Spleen (tissue), 11 donors: ENCODE data around the gene PFKP. TPM values are rescaled to one million over a fixed set of nuclear protein-coding genes. Genes with fewer than 3 reads are reported as not detected.
"Not testable (repeated sequence)": the region's sequence is repeated elsewhere in the genome, so short reads cannot be mapped to it uniquely, and the experiment has no call there.

Experiments
- DNase-seq: peaks from one replicate; pipeline ENCODE4 v3.0.0-alpha.2; 2020
- H3K27ac ChIP-seq, 8 donors: fragments of 200-600 bp; sonication (generic) in 7 of 8; 1 replicate in 4 of 8; 2 replicates in 4 of 8; pipeline versions ENCODE4 v1.5.0 to v1.8.0; 2016 to 2021; ENCODE audit warnings: inconsistent platforms in 4 of 8, mild to moderate bottlenecking in 4 of 8, moderate library complexity in 1 of 8
- H3K27me3 ChIP-seq, 7 donors: fragments of 200-600 bp; sonication (generic) in 6 of 7; replicated peaks in 1 of 7; 1 replicate in 4 of 7; 2 replicates in 3 of 7; pipeline versions ENCODE4 v1.5.0 to v1.8.0; 2016 to 2021; ENCODE audit warnings: inconsistent platforms in 3 of 7, mild to moderate bottlenecking in 1 of 7
- H3K36me3 ChIP-seq, 6 donors: fragments of 200-600 bp; sonication (generic) in 5 of 6; 1 replicate in 4 of 6; 2 replicates in 2 of 6; pipeline versions ENCODE4 v1.5.0 to v1.8.0; 2016 to 2021; ENCODE audit warnings: inconsistent platforms in 2 of 6
- H3K4me1 ChIP-seq, 6 donors: fragments of 200-600 bp; sonication (generic) in 5 of 6; 1 replicate in 3 of 6; 2 replicates in 3 of 6; pipeline versions ENCODE4 v1.5.0 to v1.8.0; 2016 to 2021; ENCODE audit warnings: inconsistent platforms in 3 of 6
- H3K4me3 ChIP-seq, 8 donors: fragments of 200-600 bp; sonication (generic) in 7 of 8; 1 replicate in 4 of 8; 2 replicates in 4 of 8; pipeline versions ENCODE4 v1.5.0 to v1.8.0; 2016 to 2021; ENCODE audit warnings: inconsistent platforms in 4 of 8, mild to moderate bottlenecking in 4 of 8, moderate library complexity in 2 of 8
- H3K9me3 ChIP-seq, 8 donors: fragments of 200-600 bp; sonication (generic) in 7 of 8; 1 replicate in 4 of 8; 2 replicates in 4 of 8; pipeline versions ENCODE4 v1.5.0 to v1.8.0; 2016 to 2021; ENCODE audit warnings: inconsistent platforms in 4 of 8
- CTCF ChIP-seq, 11 experiments: fragments of 200-600 bp in 7 of 11; fragments of 450-650 bp in 4 of 11; sonication (generic) in 4 of 11; IDR thresholded peaks in 8 of 11; conservative IDR thresholded peaks in 3 of 11; 1 replicate in 7 of 11; 2 replicates in 4 of 11; pipeline versions ENCODE4 v1.4.0 to v1.8.0; 2016 to 2021; ENCODE audit warnings: antibody characterized with exemption in 11 of 11, inconsistent platforms in 4 of 11, mild to moderate bottlenecking in 1 of 11
- POLR2A ChIP-seq, 3 donors: fragments of 450-650 bp; IDR thresholded peaks; one replicate each; pipeline ENCODE4 v1.5.1; 2017; ENCODE audit warnings: antibody characterized with exemption in 3 of 3, mild to moderate bottlenecking in 1 of 3
- POLR2AphosphoS5 ChIP-seq, 3 donors: sonication (generic); formaldehyde crosslinking; IDR thresholded peaks; one replicate each; pipeline ENCODE4 v1.5.1; 2017; ENCODE audit warnings: antibody characterized with exemption in 3 of 3
- WGBS, 5 donors: extraction: QIAGEN DNeasy Blood & Tissue Kit in 3 of 5; methylation state at CpG; one replicate each; pipeline versions ENCODE4 v1.1.5 to v1.1.7; 2013 to 2018; 5-methylcytosine and 5-hydroxymethylcytosine counted together
- intact Hi-C: fragments of 100-400 bp; cut with DNase I; formaldehyde crosslinking; loops from one replicate; pipeline ENCODE4 v1.15.0; 2023; ENCODE audit warnings: low total_unique reads
- polyA plus RNA-seq, 3 donors: library from polyadenylated mRNA; stranded (reverse); fragments of 200-250 nt; gene quantifications; one replicate each; pipeline ENCODE4 v1.2.1, GENCODE V29; 2013
- total RNA-seq, 7 donors: library from RNA; depleted of rRNA in 3 of 7; stranded (reverse); fragments of >200 nt in 3 of 7; fragmentation: NEBNext Ultra II Directional in 4 of 7; extraction: Animal tissue kit (Norgen Biotek cat#: 25700) in 4 of 7; gene quantifications; one replicate each; pipeline versions ENCODE4 v1.1.0 to v1.2.1, GENCODE V29; 2016 to 2021
- donor health status: healthy with polysubstance abuse.
- donor health status: DM: no; HTN: no; CAD: no; lungs with moderate emphysema.
- donor health status: DM: no; HTN: no; CAD: no.
- donor health status: Bipolar disorder and iron deficiency.
- donor health status: healthy.
- donor health status: DM: no; HTN: no; CAD: no.
- donor health status: DM: yes; HTN: yes; CAD: no.

The PFKP gene
- total and polyA plus RNA-seq, 10 donors: 19.0 to 60.9 (median 28.6) TPM

- no peak overlapping the region for H3K27ac ChIP-seq
These were observed 38.6 kb downstream of the PFKP start for GRCh38 chr10:3105905-3106304.

GRCh38 chr10:3106328-3106727 lies 39.0 kb downstream of the PFKP start:
- intact Hi-C loops, H3K27ac ChIP-seq, DNase-seq, H3K4me1 ChIP-seq, H3K27me3 ChIP-seq, H3K9me3 ChIP-seq, H3K4me3 ChIP-seq: not testable (repeated sequence)
- WGBS, 5 donors: 76 to 96% (median 91%) methylated on average over 2 to 6 of the region's 10 CpGs
- peaks cover 0 to 85% (median 58%) of the 10 kb centered on the region in 6 donors for H3K36me3 ChIP-seq

More at GRCh38 chr10:3105905-3106304, 38.6 kb downstream of the PFKP start:
- 75 to 90% (median 87%) methylated on average over 11 to 17 of the region's 20 CpGs for WGBS, 5 donors
- intact Hi-C loops: no loop called here
- no peak for DNase-seq
- TF ChIP-seq POLR2A (IDR thresholded peaks at IDR 0.05) (no peak), CTCF (IDR thresholded peaks at IDR 0.05 in 8 of 11, conservative IDR thresholded peaks at IDR 0.05 in 3 of 11) (no peak), POLR2AphosphoS5 (IDR thresholded peaks at IDR 0.05) (no peak)
- H3K4me1 ChIP-seq: no peaks in the 10 kb centered on the region
- no peak overlapping the region for H3K4me3 ChIP-seq
- peaks cover 0 to 85% (median 59%) of the 10 kb centered on the region in 6 donors for H3K36me3 ChIP-seq
- no peaks in the 10 kb centered on the region for H3K27me3 ChIP-seq
- no peaks in the 10 kb centered on the region for H3K9me3 ChIP-seq

- 90 to 98% (median 91%) methylated on average over 5 of the region's 5 CpGs for WGBS, 5 donors
- Histone ChIP-seq H3K36me3 (peaks cover 0 to 87% (median 61%) of the 10 kb centered on the region in 6 donors), H3K27ac (no peak overlapping the region), H3K9me3 (no peaks in the 10 kb centered on the region), H3K27me3 (no peaks in the 10 kb centered on the region), H3K4me3 (no peak overlapping the region), H3K4me1 (no peaks in the 10 kb centered on the region)
- DNase-seq: no peak
- TF ChIP-seq POLR2A (IDR thresholded peaks at IDR 0.05) (no peak), POLR2AphosphoS5 (IDR thresholded peaks at IDR 0.05) (no peak), CTCF (IDR thresholded peaks at IDR 0.05 in 8 of 11, conservative IDR thresholded peaks at IDR 0.05 in 3 of 11) (no peak)
- intact Hi-C loops: no loop called here
These were observed 39.6 kb downstream of the PFKP start for GRCh38 chr10:3106928-3107425.

GRCh38 chr10:3107426-3107961 lies 40.1 kb downstream of the PFKP start:
- Histone ChIP-seq H3K4me1 (no peaks in the 10 kb centered on the region), H3K27ac (no peak overlapping the region), H3K27me3 (no peaks in the 10 kb centered on the region), H3K36me3 (peaks cover 0 to 88% (median 64%) of the 10 kb centered on the region in 6 donors), H3K4me3 (no peak overlapping the region), H3K9me3 (no peaks in the 10 kb centered on the region)
- TF ChIP-seq POLR2A (IDR thresholded peaks at IDR 0.05): no peak
- TF ChIP-seq CTCF (IDR thresholded peaks at IDR 0.05 in 8 of 11, conservative IDR thresholded peaks at IDR 0.05 in 3 of 11): no peak
- TF ChIP-seq POLR2AphosphoS5 (IDR thresholded peaks at IDR 0.05): no peak
- DNase-seq: no peak
- 94 to 97% (median 95%) methylated on average over 22 of the region's 22 CpGs for WGBS, 5 donors
- intact Hi-C loops: no loop called here
